Measurements from ENCODE around the gene GOLT1B. TPM values are rescaled to one million over a fixed set of nuclear protein-coding genes. Genes with fewer than 3 reads are reported as not detected.

Gene GOLT1B
- total RNA-seq, 3 donors from 2014 or later: 24.9 to 32.6 (median 30.9) TPM

GRCh38 chr12:21502872-21503271 lies 1.3 kb downstream of the GOLT1B start:
- TF ChIP-seq, protein P1, sequence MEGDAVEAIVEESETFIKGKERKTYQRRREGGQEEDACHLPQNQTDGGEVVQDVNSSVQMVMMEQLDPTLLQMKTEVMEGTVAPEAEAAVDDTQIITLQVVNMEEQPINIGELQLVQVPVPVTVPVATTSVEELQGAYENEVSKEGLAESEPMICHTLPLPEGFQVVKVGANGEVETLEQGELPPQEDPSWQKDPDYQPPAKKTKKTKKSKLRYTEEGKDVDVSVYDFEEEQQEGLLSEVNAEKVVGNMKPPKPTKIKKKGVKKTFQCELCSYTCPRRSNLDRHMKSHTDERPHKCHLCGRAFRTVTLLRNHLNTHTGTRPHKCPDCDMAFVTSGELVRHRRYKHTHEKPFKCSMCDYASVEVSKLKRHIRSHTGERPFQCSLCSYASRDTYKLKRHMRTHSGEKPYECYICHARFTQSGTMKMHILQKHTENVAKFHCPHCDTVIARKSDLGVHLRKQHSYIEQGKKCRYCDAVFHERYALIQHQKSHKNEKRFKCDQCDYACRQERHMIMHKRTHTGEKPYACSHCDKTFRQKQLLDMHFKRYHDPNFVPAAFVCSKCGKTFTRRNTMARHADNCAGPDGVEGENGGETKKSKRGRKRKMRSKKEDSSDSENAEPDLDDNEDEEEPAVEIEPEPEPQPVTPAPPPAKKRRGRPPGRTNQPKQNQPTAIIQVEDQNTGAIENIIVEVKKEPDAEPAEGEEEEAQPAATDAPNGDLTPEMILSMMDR (IDR thresholded peaks at IDR 0.05): no peak
- TF ChIP-seq POLR2AphosphoS5 (IDR thresholded peaks at IDR 0.05) (no peak), POLR2A (IDR thresholded peaks at IDR 0.05) (no peak)
- no peak overlapping the region for H3K27ac ChIP-seq
- no peaks in the 10 kb centered on the region for H3K27me3 ChIP-seq
- no peaks in the 10 kb centered on the region for H3K9me3 ChIP-seq
- H3K4me1 ChIP-seq: peaks cover 0 to 9% of the 10 kb centered on the region in 2 donors
- no peaks in the 10 kb centered on the region for H3K36me3 ChIP-seq
- no peak for DNase-seq (ENCODE audit: low spot score in 2 of 2)
- intact Hi-C loops (cut with DNase I; ENCODE audit: low total_unique reads): no loop called here
- H3K4me3 ChIP-seq: peak overlapping the region in 2 of 3 donors; percentile 93 to 94

GRCh38 chr12:21505888-21506287 lies 4.3 kb downstream of the GOLT1B start:
- Histone ChIP-seq H3K4me1 (peaks cover 0 to 9% of the 10 kb centered on the region in 2 donors), H3K4me3 (no peak overlapping the region), H3K27ac (no peak overlapping the region), H3K27me3 (no peaks in the 10 kb centered on the region), H3K9me3 (no peaks in the 10 kb centered on the region), H3K36me3 (no peaks in the 10 kb centered on the region)
- intact Hi-C loops (cut with DNase I; ENCODE audit: low total_unique reads): no loop called here
- DNase-seq (ENCODE audit: low spot score in 2 of 2): no peak
- TF ChIP-seq, protein P1 (IDR thresholded peaks at IDR 0.05): no peak
- TF ChIP-seq POLR2A (IDR thresholded peaks at IDR 0.05) (no peak), POLR2AphosphoS5 (IDR thresholded peaks at IDR 0.05) (no peak)

- H3K36me3 ChIP-seq: no peaks in the 10 kb centered on the region
- DNase-seq (ENCODE audit: low spot score in 2 of 2): no peak
- intact Hi-C loops (cut with DNase I; ENCODE audit: low total_unique reads): no loop called here
- no peak overlapping the region for H3K4me3 ChIP-seq
- peaks cover 0 to 4% of the 10 kb centered on the region in 2 donors for H3K4me1 ChIP-seq
- TF ChIP-seq, protein P1 (IDR thresholded peaks at IDR 0.05): no peak
- TF ChIP-seq POLR2AphosphoS5 (IDR thresholded peaks at IDR 0.05) (no peak), POLR2A (IDR thresholded peaks at IDR 0.05) (no peak)
- H3K9me3 ChIP-seq: no peaks in the 10 kb centered on the region
- no peaks in the 10 kb centered on the region for H3K27me3 ChIP-seq
- no peak overlapping the region for H3K27ac ChIP-seq
Measured at GRCh38 chr12:21507849-21508248, 6.3 kb downstream of the GOLT1B start.

DNA sequence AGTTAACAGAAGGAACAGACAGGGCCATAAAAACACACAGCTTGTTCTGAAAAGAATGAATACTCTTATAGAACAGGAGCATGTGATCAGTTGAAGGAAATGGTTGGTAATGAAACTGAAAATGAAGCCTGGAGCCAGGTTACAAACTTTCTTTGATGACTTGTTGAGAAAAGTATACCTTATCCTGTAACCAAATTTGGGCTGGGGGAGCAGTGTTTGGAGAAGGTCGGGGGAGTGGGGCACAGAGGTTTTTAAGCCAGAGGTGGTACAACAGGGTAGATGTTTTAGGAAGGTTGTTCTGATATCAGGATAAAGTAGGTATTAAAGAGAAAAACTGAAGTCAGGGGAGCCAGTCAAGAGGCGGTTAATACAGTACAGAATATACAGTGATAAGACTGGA lies 8.2 kb downstream of the GOLT1B start:
- Histone ChIP-seq H3K36me3 (no peaks in the 10 kb centered on the region), H3K4me3 (no peak overlapping the region), H3K9me3 (no peaks in the 10 kb centered on the region), H3K4me1 (no peaks in the 10 kb centered on the region), H3K27me3 (no peaks in the 10 kb centered on the region), H3K27ac (no peak overlapping the region)
- intact Hi-C loops (cut with DNase I; ENCODE audit: low total_unique reads): no loop called here
- no peak for DNase-seq (ENCODE audit: low spot score in 2 of 2)
- TF ChIP-seq POLR2AphosphoS5 (IDR thresholded peaks at IDR 0.05): no peak
- no peak for TF ChIP-seq POLR2A (IDR thresholded peaks at IDR 0.05)
- TF ChIP-seq, protein P1 (IDR thresholded peaks at IDR 0.05): no peak

GRCh38 chr12:21516281-21516680 lies 14.7 kb downstream of the GOLT1B start:
- TF ChIP-seq POLR2AphosphoS5 (IDR thresholded peaks at IDR 0.05): no peak
- no peak for TF ChIP-seq POLR2A (IDR thresholded peaks at IDR 0.05)
- TF ChIP-seq, protein P1 (IDR thresholded peaks at IDR 0.05): no peak
- DNase-seq (ENCODE audit: low spot score in 2 of 2): no peak
- Histone ChIP-seq H3K27me3 (no peaks in the 10 kb centered on the region), H3K27ac (no peak overlapping the region), H3K36me3 (peaks cover 5% of the 10 kb centered on the region), H3K9me3 (no peaks in the 10 kb centered on the region), H3K4me1 (no peaks in the 10 kb centered on the region), H3K4me3 (no peak overlapping the region)
- intact Hi-C loops (cut with DNase I; ENCODE audit: low total_unique reads): no loop called here

Data from breast epithelium (tissue), 4 donors.